ENCODE results near the gene TUBG1.
"Not testable (repeated sequence)": the region's sequence is repeated elsewhere in the genome, so short reads cannot be mapped to it uniquely, and the experiment has no call there.

Gene TUBG1

DNA sequence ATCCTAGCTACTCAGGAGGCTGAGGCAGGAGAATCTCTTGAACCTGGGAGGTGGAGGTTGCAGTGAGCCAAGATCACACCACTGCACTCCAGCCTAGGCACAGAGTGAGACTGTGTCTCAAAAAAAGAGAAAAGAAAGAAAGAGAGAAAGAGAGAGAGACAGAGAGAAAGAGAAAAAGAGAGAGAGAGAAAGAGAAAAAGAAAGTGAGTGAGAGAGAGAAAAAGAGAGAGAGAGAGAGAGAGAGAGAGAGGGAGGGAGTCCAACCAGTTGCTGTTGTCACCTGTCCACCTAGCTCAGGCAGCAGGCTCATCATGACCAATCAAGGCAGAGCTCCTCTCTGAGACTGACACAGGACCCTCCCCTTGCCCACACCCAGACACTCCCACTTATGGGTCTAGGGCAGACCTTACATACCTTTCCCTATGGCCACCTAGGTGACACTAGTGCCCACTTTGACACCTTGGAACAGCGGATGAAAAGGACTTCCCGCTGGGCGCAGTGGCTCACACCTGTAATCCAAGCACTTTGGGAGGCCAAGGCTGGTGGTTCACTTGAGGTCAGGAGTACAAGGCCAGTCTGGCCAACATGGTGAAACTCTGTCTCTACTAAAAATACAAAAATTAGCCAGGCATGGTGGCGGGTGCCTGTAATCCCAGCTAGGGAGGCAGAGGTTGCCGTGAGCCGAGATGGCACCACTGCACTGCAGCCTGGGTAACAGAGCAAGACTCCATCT, 17.7 kb downstream of the TUBG1 start:
- not testable (repeated sequence) for DNase-seq

DNA sequence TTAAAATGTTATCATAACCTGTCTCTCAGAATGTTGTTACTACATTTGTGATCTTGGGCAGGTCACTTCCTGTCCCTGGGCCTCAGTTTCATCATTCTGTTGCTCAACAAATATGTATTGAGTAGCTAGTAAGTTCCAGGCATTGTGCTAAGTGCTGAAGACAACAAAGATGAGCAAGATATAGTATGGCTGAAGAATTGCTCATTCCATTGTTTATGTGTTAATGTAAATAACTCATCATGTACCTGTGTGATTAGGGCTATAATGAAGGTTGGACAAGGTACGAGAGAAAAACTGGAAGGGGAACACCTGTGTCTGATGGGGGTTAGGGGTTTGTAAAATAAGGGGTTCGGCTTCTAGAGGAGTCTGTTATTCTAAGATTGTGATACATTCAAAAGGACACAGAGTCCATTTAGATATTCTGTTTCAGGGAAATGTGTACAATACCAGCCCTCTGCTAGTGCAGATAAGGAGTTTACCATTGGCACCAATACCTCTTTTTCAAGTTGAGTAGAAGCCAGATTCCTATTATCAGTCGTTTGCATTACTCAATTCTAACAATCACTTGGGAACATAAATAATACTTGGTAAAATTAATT, 20.0 kb downstream of the TUBG1 start:
- no peak for DNase-seq

DNA sequence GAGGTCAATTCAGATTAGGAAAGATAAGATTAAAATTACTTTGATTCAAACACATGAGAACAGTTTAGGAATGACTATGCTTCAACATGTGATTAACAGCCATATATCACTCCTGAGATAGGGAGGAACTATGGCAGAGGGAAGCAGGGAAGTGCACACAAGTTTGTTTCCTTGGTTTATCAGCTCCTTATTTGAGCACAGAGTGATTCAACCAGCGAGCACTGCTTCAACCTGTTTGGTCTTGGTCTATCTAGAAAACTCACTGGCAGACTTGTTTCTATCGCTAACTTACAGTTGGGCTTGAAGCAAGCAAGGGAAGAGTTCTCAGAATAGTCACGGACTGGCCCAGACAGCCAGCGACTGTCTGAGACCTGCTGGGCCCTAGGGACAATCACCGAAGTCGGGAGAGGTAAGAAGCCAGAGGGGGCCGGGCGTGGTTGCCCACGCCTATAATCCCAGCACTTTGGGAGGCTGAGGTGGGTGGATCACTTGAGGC, 23.5 kb downstream of the TUBG1 start:
- peak; percentile 30 for DNase-seq

DNA sequence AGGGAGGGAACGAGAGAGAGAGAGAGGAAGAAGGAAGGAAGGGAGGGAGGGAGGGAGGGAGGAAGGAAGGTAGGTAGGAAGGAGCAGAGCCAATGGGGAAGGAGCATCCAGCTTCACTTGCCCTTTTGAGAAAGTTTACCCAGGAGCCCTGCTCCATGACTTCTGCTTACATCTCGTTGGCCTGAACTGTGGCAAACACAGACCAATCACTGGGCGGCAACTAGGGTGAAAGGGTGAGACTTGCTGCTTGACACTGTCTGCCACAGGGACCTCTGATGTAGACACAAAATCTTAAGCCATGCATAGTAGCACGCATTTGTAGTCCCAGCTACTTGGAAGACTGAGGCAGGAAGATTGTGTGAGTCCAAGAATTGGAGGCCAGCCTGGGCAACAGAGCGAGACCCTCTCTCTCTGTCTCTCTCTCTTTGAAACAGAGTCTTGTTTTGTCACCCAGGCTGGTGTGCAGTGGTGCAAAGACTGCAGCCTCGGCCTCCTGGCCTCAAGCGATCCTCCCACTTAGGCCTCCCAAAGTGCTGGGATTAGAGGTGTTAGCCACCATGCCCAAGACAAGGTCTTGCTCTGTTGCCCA, 30.1 kb downstream of the TUBG1 start:
- no peak for DNase-seq

DNA sequence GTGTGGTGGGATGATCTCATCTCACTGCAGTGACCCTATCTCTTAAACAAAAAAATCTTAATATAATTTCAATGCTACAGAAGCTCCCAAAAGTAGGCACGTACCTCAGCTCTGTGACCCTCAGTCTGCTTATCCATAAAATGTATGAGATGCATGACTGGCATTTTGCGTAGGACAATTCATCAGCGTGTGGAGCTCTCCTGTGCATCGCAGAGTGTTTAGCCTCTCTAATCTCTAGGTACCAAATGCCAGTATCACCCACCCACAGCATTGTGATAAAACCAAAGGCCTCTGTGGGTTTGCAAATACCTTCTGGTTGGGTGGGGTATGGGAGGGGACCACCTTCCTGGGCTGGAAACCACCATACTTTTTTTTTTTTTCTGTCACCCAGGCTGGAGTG, 30.6 kb downstream of the TUBG1 start:
- no peak for DNase-seq

DNA sequence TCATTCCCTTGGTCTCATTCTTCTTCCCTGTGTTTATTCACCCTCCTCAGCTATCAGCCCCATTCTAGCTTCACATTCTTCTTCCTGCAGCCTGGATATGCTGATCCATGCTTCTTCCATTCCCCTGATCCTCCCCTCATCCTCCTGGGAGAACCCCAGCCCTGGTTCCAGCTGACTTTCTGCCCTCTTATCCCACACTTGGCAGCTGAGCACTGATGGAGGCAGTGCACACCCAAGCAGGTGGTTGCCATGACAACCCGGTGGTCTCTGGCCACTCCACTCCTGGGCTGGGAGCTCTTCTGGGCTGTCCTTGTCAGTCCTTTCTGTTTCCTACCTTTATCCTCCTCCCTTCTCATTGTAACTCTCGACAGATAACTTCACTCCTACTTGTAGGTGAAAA, 32.9 kb downstream of the TUBG1 start:
- no peak for DNase-seq

DNA sequence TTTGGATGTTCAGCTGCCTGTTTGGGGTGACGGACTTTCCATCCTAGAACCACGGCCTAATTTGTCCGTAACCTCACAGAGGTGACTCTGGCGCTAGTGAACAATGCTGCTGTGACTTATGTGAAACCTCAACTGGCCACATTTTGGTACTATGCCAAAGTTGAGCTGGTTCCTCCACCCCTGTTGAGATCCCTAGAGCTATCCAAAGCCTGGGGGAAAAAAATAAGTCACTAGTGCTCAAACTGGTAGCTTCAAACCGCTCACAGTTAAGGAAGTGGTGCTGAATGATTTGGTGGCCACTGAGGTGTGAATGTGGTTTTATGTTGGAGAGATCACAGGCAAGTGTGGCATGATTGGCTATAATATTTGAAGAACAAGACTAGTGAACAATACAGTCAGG, 38.3 kb downstream of the TUBG1 start:
- no peak for DNase-seq

DNA sequence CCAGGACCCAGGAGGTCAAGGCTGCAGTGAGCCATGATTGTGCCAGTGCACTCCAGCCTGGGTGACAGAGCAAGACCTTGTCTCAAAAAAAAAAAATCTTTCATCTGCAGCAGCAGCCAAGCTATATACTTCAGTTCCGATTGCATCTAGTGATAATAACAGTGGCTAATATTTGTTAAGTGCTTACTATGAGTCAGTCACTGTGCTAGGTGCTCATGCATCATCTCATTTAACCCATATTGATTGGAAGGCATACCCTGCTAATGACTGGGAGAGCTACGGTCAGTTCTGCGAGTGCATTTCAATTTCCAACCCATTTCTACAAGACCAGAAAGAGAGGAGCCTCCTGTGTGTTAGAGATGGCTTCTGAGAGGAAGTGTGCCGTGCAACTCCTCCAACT, 41.9 kb downstream of the TUBG1 start:
- no peak for DNase-seq

DNA sequence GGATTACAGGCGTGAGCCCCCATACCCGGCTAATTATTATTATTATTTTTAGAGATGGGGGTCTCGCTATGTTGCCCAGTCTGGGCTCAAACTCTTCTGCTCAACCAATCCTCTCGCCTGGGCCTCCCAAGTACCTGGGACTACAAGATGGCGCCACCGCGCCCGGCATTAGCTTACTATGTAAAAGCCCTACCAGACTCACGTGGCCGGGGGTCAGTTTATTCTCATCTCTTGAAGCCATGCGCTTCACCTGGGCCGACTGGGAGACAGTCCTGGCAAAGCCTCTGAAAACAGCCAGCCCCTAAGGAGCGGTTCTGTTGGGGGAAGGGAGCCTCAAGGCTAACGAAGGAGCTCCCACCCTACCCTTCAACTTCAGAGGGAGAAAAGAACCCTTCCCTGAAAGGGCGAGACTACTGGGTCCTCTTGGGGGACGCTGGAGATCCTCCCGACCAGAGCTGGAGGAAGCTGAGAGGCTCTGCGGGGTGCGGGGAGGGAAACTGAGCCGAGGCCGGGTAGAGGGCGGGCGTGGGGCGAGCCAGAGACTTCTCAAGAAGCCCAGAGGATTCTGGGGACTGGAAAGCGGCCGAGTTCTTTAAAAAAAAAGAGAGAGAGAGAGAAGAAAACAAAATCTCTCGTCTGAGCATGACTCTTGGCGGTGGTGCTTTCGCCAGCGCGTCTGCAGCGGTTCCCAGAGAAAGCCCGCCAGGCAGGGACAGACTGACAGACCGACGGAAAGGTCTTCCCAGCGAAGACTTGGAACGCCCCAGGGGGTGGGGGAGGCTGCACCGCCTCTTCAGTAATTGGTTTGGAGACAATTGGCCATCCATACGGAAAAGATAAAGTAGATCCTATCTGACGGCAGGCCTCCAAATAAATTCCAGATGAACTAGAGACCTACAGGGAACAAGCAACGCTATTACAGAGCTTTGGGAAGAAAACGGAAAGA, 44.0 kb downstream of the TUBG1 start:
- no peak for DNase-seq

DNA sequence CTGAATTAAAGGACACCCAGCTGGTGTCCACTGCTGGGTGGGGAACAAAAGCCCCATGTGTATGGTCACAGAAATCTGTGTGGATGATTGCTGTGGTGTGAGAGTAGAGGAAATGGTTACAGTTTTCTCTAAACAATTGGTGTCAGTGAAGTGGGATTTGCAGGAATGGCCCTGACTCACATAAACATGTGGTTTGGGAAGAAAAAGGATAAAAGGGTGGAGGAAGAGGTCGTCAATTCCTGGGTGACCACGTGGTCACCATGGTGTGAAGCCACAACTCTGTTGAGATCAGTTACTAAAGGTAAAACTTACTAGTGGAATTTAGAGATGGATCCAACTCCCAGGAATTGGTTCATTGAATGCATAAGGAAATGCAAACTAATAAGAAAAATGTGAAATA, 46.0 kb downstream of the TUBG1 start:
- DNase-seq: no peak

DNA sequence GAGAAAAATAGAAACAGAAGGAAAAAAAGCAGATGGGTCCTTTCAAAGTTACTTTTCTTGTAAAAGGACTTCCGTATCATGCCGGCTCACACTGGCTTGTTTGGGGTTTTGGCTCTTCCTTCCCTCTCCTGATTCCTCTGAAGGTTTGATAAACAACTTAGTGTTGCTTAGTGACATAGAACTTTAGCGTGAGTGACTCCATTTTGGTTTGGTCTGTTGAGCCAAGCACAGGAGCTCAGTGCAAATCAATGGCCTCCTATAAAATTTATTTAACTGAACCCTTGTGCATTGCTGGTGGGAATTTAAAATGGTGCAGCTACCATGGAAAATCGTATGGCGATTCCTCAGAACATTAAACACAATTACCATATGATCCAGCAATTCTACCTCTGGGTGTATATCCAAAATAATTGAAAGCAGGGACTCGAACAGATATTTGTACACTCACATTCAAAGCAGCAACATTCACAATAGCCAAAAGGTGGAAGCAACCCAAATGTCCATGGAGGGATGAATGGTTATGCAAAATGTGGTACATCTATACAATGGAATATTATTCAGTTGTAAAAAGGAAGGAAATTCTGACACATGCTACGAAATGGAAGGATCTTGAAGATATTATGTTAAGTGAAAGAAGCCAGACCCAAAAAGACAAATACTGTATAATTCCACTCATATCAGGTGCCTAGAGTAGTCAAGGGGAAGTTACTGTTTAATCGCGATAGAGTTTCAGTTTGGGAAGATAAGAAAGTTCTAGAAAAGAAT, 48.5 kb downstream of the TUBG1 start:
- DNase-seq: no peak

DNA sequence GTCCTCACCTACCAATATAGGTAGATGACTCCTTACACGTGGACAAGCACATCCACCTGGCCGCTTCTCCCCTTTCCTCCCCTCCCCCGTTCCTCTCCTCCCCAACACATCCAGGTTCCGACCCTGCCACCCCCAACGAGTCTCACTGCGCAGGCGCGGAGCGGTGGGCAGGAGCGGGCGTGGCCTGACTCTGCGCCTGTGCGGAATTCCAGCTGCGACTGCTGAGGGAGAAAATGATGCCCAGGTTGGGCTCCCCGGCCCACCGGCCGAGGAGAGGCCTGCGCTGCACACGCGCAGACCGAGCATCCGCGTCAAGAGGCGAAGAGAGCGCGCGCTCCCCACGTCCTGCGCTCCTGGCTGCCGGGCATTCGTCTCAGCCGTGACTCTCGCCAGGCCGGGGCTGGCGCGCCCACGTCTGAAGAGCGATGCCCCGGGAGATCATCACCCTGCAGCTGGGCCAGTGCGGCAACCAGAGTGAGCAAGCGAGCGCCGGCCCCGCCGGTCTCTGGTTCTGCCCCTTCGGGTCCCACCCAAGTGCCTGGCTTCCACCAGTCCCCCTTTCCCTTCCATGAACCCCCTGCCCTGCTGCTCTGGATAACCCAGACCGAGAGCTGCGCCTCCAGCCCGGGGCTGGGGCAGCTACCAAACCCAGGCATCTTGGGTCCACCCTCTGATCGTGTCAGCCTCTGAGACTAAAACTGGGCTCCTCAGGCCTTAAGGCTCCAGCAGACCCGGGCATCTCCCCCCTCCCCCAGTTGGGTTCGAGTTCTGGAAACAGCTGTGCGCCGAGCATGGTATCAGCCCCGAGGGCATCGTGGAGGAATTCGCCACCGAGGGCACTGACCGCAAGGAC, 49.8 kb downstream of the TUBG1 start, which contains the start of gene TUBG2:
Gene TUBG2, plus strand, starts transcription at position 206 of the 853 bp plus-strand sequence. Its CDS starts 220 bp downstream, at position 426.
- DNase-seq: peak; percentile 87

DNA sequence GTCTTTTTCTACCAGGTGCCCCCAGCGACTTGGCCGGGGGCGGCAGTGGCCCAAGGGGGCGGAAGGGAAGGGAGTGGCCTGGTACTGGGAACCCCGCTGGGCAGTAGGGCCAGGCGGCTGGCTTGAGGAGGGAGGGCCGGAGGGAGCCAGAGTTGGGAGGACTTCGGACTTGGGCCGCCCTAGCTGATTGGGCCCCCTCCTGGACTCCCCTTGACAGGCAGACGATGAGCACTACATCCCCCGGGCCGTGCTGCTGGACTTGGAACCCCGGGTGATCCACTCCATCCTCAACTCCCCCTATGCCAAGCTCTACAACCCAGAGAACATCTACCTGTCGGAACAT, 50.4 kb downstream of the TUBG1 start:
- not testable (repeated sequence) for DNase-seq

DNA sequence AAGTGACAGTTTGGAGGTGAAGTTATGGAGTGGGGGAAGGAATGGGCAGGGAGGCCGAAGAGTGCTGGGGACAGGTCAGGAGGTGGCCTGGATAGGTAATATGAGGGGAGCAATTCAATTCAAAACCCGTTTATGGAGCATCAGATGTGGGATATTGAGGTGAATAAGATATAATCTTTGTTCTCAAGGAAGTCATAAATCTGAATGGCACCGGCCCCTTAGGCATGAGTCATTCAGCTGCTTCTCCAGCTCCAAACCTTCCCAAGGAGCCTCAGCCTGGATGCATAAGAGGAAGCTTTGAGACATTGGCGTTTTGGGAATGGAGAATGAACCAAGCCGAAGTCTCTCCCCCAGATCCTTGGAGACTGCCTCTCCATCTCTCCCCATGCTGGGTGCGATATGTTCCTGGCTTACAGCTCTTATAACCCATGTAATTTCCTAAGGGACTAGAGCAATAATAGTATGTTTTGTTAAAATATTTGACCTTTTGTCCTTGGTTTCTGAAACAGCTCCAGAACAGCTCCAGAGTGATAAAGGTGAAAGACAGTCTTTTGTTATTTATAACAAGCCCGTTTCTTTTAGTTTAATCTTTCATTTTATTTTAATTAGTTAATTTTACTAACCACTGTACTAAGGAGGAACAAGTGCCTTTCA, 51.3 kb downstream of the TUBG1 start:
- DNase-seq: peak; percentile 76

Measured in NCI-H226 (cell line).